Glutamatergic neuron (in vitro differentiated cells): ENCODE data around the gene HSPA12A. TPM values are rescaled to one million over a fixed set of nuclear protein-coding genes. Genes with fewer than 3 reads are reported as not detected.
A peak's percentile ranks its signal among the peaks of the same experiment; 100 is the strongest.

Source experiments
- DNase-seq: peaks from one replicate; pipeline ENCODE4 v3.0.0; 2022
- H3K27ac Mint-ChIP-seq: one replicate; pipeline ENCODE4 v1.8.0; 2020; ENCODE audit warnings: mild to moderate bottlenecking, mixed read lengths, inconsistent platforms; ENCODE audit not compliant: unreplicated experiment
- H3K27me3 Mint-ChIP-seq: one replicate; pipeline ENCODE4 v1.8.0; 2020; ENCODE audit warnings: mild to moderate bottlenecking, moderate library complexity, mixed read lengths, inconsistent platforms; ENCODE audit not compliant: unreplicated experiment
- H3K36me3 Mint-ChIP-seq: one replicate; pipeline ENCODE4 v1.8.0; 2020; ENCODE audit warnings: mild to moderate bottlenecking, mixed read lengths, inconsistent platforms; ENCODE audit not compliant: unreplicated experiment
- H3K4me1 Mint-ChIP-seq: one replicate; pipeline ENCODE4 v1.8.0; 2020; ENCODE audit warnings: mild to moderate bottlenecking, low read depth, mixed read lengths, inconsistent platforms; ENCODE audit not compliant: unreplicated experiment
- H3K4me3 Mint-ChIP-seq: one replicate; pipeline ENCODE4 v1.8.0; 2020; ENCODE audit warnings: mild to moderate bottlenecking, mixed read lengths, inconsistent platforms; ENCODE audit not compliant: unreplicated experiment
- H3K9me3 Mint-ChIP-seq: one replicate; pipeline ENCODE4 v1.8.0; 2020; ENCODE audit warnings: mild to moderate bottlenecking, moderate library complexity, mixed read lengths, inconsistent platforms; ENCODE audit not compliant: unreplicated experiment
- CTCF ChIP-seq: fragments of 200-600 bp; sonication (generic); IDR thresholded peaks from one replicate; pipeline ENCODE4 v1.5.0; 2021; ENCODE audit not compliant: partially characterized antibody, unreplicated experiment
- total RNA-seq: library from RNA; stranded (reverse); fragmentation: NEBNext Ultra II Directional; extraction: Animal tissue kit (Norgen Biotek cat#: 25700); gene quantifications from one replicate; pipeline ENCODE4 v1.2.1, GENCODE V29; 2021; ENCODE audit not compliant: unreplicated experiment

Gene HSPA12A
- total RNA-seq, 1 donor from 2014 or later, result 75.0 TPM

- peaks cover 24% of the 10 kb centered on the region for H3K9me3 Mint-ChIP-seq
- H3K36me3 Mint-ChIP-seq, result no peaks in the 10 kb centered on the region
- peaks cover 41% of the 10 kb centered on the region for H3K4me1 Mint-ChIP-seq
- no peak for TF ChIP-seq CTCF
- DNase-seq, result peak; percentile 47
- peak overlapping the region; percentile 99 for H3K27ac Mint-ChIP-seq
- peak overlapping the region; percentile 67 for H3K4me3 Mint-ChIP-seq
- H3K27me3 Mint-ChIP-seq, result peaks cover 21% of the 10 kb centered on the region
Measured at GRCh38 chr10:116722736-116723427, 19.5 kb downstream of the HSPA12A start.

GRCh38 chr10:116721547-116722392 is 20.6 kb downstream of the HSPA12A start:
- TF ChIP-seq CTCF, result no peak
- Mint-ChIP-seq H3K4me3 (peak overlapping the region; percentile 76), H3K4me1 (peaks cover 40% of the 10 kb centered on the region), H3K27ac (peak overlapping the region; percentile 99), H3K36me3 (no peaks in the 10 kb centered on the region), H3K27me3 (peaks cover 21% of the 10 kb centered on the region), H3K9me3 (peaks cover 24% of the 10 kb centered on the region)
- peak; percentile 68 for DNase-seq

GRCh38 chr10:116720668-116721546 is 21.5 kb downstream of the HSPA12A start:
- DNase-seq, result no peak
- H3K36me3 Mint-ChIP-seq, result no peaks in the 10 kb centered on the region
- peaks cover 21% of the 10 kb centered on the region for H3K9me3 Mint-ChIP-seq
- H3K27ac Mint-ChIP-seq, result peak overlapping the region; percentile 99
- H3K4me3 Mint-ChIP-seq, result peak overlapping the region; percentile 76
- no peak for TF ChIP-seq CTCF
- peaks cover 32% of the 10 kb centered on the region for H3K4me1 Mint-ChIP-seq
- H3K27me3 Mint-ChIP-seq, result peaks cover 18% of the 10 kb centered on the region

GRCh38 chr10:116720241-116720643 is 22.1 kb downstream of the HSPA12A start:
- Mint-ChIP-seq H3K4me1 (peaks cover 36% of the 10 kb centered on the region), H3K36me3 (no peaks in the 10 kb centered on the region), H3K4me3 (no peak overlapping the region), H3K27me3 (peaks cover 18% of the 10 kb centered on the region), H3K9me3 (peaks cover 21% of the 10 kb centered on the region), H3K27ac (peak overlapping the region; percentile 33)
- no peak for DNase-seq
- TF ChIP-seq CTCF, result no peak
